GM12878 (cell line): ENCODE data around the gene WWC2. TPM values are rescaled to one million over a fixed set of nuclear protein-coding genes. Genes with fewer than 3 reads are reported as not detected.

Source experiments
- ATAC-seq: fragments of 200-7000 bp; cut with Tn5 transposase; 3 replicates; pipeline ENCODE4 v1.9.1; 2020; ENCODE audit warnings: mild to moderate bottlenecking, moderate library complexity
- BruUV-seq: library from RNA; stranded (reverse); fragments of 400-500 nt; replicated peaks from 2 replicates; lab custom pipeline; 2021; lab: Mats Ljungman, UMichigan
- CTCF ChIA-PET: fragments of 300-600 bp; sonication (Branson Sonifier 250); formaldehyde crosslinking; extraction: SDS; loops from one replicate; lab custom pipeline; 2021; ENCODE audit warnings: inconsistent platforms; lab: Yijun Ruan, JAX
- POLR2A ChIA-PET: fragments of 350-600 bp; formaldehyde crosslinking; extraction: SDS; loops from one replicate; lab custom pipeline; 2021; ENCODE audit warnings: inconsistent platforms; lab: Charles Lee
- RAD21 ChIA-PET: fragments of 300-600 bp; sonication (Branson Sonifier 250); formaldehyde crosslinking; loops from one replicate; lab custom pipeline; 2023; ENCODE audit warnings: antibody characterized with exemption; ENCODE audit not compliant: unreplicated experiment; lab: Charles Lee
- SMC1A ChIA-PET: fragments of 300-600 bp; sonication (Branson Sonifier 250); formaldehyde crosslinking; loops from one replicate; lab custom pipeline; 2023; ENCODE audit not compliant: unreplicated experiment, uncharacterized antibody; lab: Charles Lee
- DNase-seq: peaks from one replicate; pipeline ENCODE4 v3.0.0-alpha.2; 2011; ENCODE audit warnings: low read depth, low spot score
- FAIRE-seq: peaks from 3 replicates; lab custom pipeline; 2011; peaks lifted over from hg19 to GRCh38; lab: Jason Lieb, UNC
- H2AFZ ChIP-seq: 2 replicates; pipeline ENCODE4 v1.6.0; 2011; ENCODE audit warnings: low read depth, low read length, control low read depth; ENCODE audit not compliant: control insufficient read depth
- H3K27ac ChIP-seq: 2 replicates; pipeline ENCODE4 v1.5.1; 2011; ENCODE audit warnings: control low read depth; ENCODE audit not compliant: control insufficient read depth, insufficient read depth
- H3K27me3 ChIP-seq, 2 experiments: replicated peaks in 1 of 2; 2 replicates each; pipeline versions ENCODE4 v1.6.0 to v1.6.1; 2011; ENCODE audit warnings: low read length in 1 of 2; ENCODE audit not compliant: control insufficient read depth in 2 of 2, insufficient read depth in 2 of 2
- H3K36me3 ChIP-seq, 2 experiments: 2 replicates each; pipeline ENCODE4 v1.5.1; 2011; ENCODE audit warnings: low read length in 1 of 2; ENCODE audit not compliant: control insufficient read depth in 2 of 2, insufficient read depth in 2 of 2
- H3K4me1 ChIP-seq: 2 replicates; pipeline ENCODE4 v1.6.1; 2011; ENCODE audit warnings: mild to moderate bottlenecking, low read length, moderate library complexity, mixed read lengths; ENCODE audit not compliant: control insufficient read depth, insufficient read depth
- H3K4me2 ChIP-seq: 2 replicates; pipeline ENCODE4 v1.6.0; 2011; ENCODE audit warnings: control low read depth; ENCODE audit not compliant: control insufficient read depth, insufficient read depth
- H3K4me3 ChIP-seq: fragments of 200-600 bp; sonication (generic); 2 replicates; pipeline ENCODE4 v1.5.1; 2016
- H3K79me2 ChIP-seq: 2 replicates; pipeline ENCODE4 v1.6.0; 2011; ENCODE audit warnings: low read length; ENCODE audit not compliant: control insufficient read depth, insufficient read depth
- H3K9ac ChIP-seq: 2 replicates; pipeline ENCODE4 v1.8.0; 2011; ENCODE audit warnings: low read length, control low read depth, mixed read lengths; ENCODE audit not compliant: control insufficient read depth, insufficient read depth
- H3K9me3 ChIP-seq: replicated peaks from 3 replicates; pipeline ENCODE4 v1.5.1; 2011; ENCODE audit warnings: mild to moderate bottlenecking, low read length; ENCODE audit not compliant: control insufficient read depth, insufficient read depth
- H4K20me1 ChIP-seq: 2 replicates; pipeline ENCODE4 v1.6.0; 2011; ENCODE audit not compliant: control insufficient read depth, insufficient read depth
- DPF2 ChIP-seq: fragments of 450-650 bp; IDR thresholded peaks from 2 replicates; pipeline ENCODE4 v1.6.1; 2017; ENCODE audit warnings: mild to moderate bottlenecking
- E4F1 ChIP-seq: fragments of 450-650 bp; IDR thresholded peaks from 2 replicates; pipeline ENCODE4 v1.6.1; 2018; ENCODE audit warnings: borderline replicate concordance, mild to moderate bottlenecking; ENCODE audit not compliant: partially characterized antibody
- ETV6 ChIP-seq, 2 experiments: fragments of 450-650 bp in 1 of 2; IDR thresholded peaks in 1 of 2; conservative IDR thresholded peaks in 1 of 2; 2 replicates each; pipeline ENCODE4 v1.6.1; 2014; ENCODE audit warnings: antibody characterized with exemption in 1 of 2, borderline replicate concordance in 1 of 2, low read depth in 1 of 2, mild to moderate bottlenecking in 1 of 2, moderate library complexity in 1 of 2
- FOS ChIP-seq: IDR thresholded peaks from 3 replicates; pipeline ENCODE4 v1.6.1; 2011; ENCODE audit warnings: borderline replicate concordance; ENCODE audit not compliant: insufficient read length; ENCODE audit errors: extremely low read depth
- HSF1 ChIP-seq: fragments of 150-350 bp; IDR thresholded peaks from 2 replicates; pipeline ENCODE4 v1.6.1; 2014; ENCODE audit warnings: mild to moderate bottlenecking, low read depth, low read length
- IKZF1 ChIP-seq: fragments of 450-650 bp; conservative IDR thresholded peaks from 2 replicates; pipeline ENCODE4 v1.6.1; 2017; ENCODE audit warnings: antibody characterized with exemption, mild to moderate bottlenecking
- NR2C1 ChIP-seq: fragments of 450-650 bp; IDR thresholded peaks from 2 replicates; pipeline ENCODE4 v1.6.1; 2017; ENCODE audit warnings: antibody characterized with exemption, mild to moderate bottlenecking, moderate library complexity
- PAX5 ChIP-seq: IDR thresholded peaks from 2 replicates; pipeline ENCODE4 v1.6.1; 2011; ENCODE audit warnings: low read depth, low read length, borderline replicate concordance
- POLR2AphosphoS5 ChIP-seq: IDR thresholded peaks from 2 replicates; pipeline ENCODE4 v1.6.1; 2011; ENCODE audit warnings: mild to moderate bottlenecking, low read length, inconsistent platforms
- SMARCA5 ChIP-seq: fragments of 450-650 bp; IDR thresholded peaks from 2 replicates; pipeline ENCODE4 v1.6.1; 2017; ENCODE audit warnings: mild to moderate bottlenecking
- SP1 ChIP-seq: IDR thresholded peaks from one replicate; pipeline ENCODE4 v1.6.1; 2011; ENCODE audit warnings: low read depth, low read length
- STAT3 ChIP-seq: IDR thresholded peaks from 2 replicates; pipeline ENCODE4 v1.6.1; 2011; ENCODE audit warnings: low read depth, low read length, improper control_type of control experiment
- SUZ12 ChIP-seq: fragments of 200-600 bp; sonication (generic); IDR thresholded peaks from one replicate; pipeline ENCODE4 v1.6.1; 2018; ENCODE audit warnings: antibody characterized with exemption, mild to moderate bottlenecking; ENCODE audit not compliant: unreplicated experiment
- ZBED1 ChIP-seq: IDR thresholded peaks from 2 replicates; pipeline ENCODE4 v1.6.1; 2016; ENCODE audit warnings: borderline replicate concordance
- ZNF274 ChIP-seq: IDR thresholded peaks from one replicate; pipeline ENCODE4 v1.8.0; 2011; ENCODE audit not compliant: insufficient read length, insufficient read depth
- WGBS: methylation state at CpG from one replicate; pipeline ENCODE4 v1.1.6; 2016; ENCODE audit warnings: low lambda C conversion rate; ENCODE audit not compliant: insufficient replicate concordance, insufficient coverage; ENCODE audit errors: missing lambda C conversion rate; 5-methylcytosine and 5-hydroxymethylcytosine counted together
- in situ Hi-C: fragments of 300-500 bp; cut with MboI; formaldehyde crosslinking; loops from 9 replicates; pipeline ENCODE4 v1.14.3; 2018; ENCODE audit warnings: mixed read lengths
- intact Hi-C: fragments of 100-400 bp; cut with micrococcal nuclease; formaldehyde crosslinking; loops from one replicate; pipeline ENCODE4 v1.14.2; 2022; ENCODE audit not compliant: unreplicated experiment
- polyA plus RNA-seq, 11 experiments: library from polyadenylated mRNA; depleted of rRNA in 4 of 11; unstranded in 6 of 11; stranded (reverse) in 5 of 11; fragments of >200 nt; fragmentation: Nextera tagmentation in 4 of 11; fragmentation: Illumina TruSeq in 1 of 11; extraction: Ambion mirVana in 4 of 11; extraction: Trizol in 1 of 11; gene quantifications; 1 replicate in 1 of 11; 2 replicates in 10 of 11; pipeline versions ENCODE4 v1.2.1 to v1.2.3, GENCODE V29; 2011 to 2016; ENCODE audit warnings: inconsistent platforms in 2 of 11, missing spikeins in 2 of 11, low read depth in 1 of 11
- total RNA-seq, 4 experiments: library from RNA; depleted of rRNA in 3 of 4; stranded (reverse); fragments of >200 nt in 3 of 4; fragmentation: Illumina TruSeq in 1 of 4; extraction: Trizol in 1 of 4; gene quantifications; 2 replicates each; pipeline versions ENCODE4 v1.2.1 to v1.2.3, GENCODE V29; 2013 to 2021

Gene WWC2
- total and polyA plus RNA-seq, 10 of the 15 experiments (the other 5 are each of a cell fraction or from before 2014, with no cell fraction given), result 0.02 to 0.72 (median 0.06) TPM; not detected in 3

GRCh38 chr4:183266371-183266770, 167.3 kb downstream of the WWC2 start:
- Histone ChIP-seq H3K4me1 (no peaks in the 10 kb centered on the region), H3K27me3 (no peaks in the 10 kb centered on the region), H3K36me3 (no peaks in the 10 kb centered on the region), H3K9ac (no peak overlapping the region), H3K4me3 (no peak overlapping the region), H4K20me1 (no peaks in the 10 kb centered on the region), H3K79me2 (no peaks in the 10 kb centered on the region), H2AFZ (no peak overlapping the region), H3K27ac (no peak overlapping the region), H3K9me3 (no peaks in the 10 kb centered on the region), H3K4me2 (no peak overlapping the region)
- no peak for ATAC-seq
- ChIA-PET SMC1A (interaction anchor here (1.3 to 1.5 kb wide), 2 partner anchors 10 to 15 kb away, joined by 3 to 4 read pairs; no protein-coding TSS in a partner anchor), CTCF (no interaction called here), POLR2A (no interaction called here), RAD21 (no interaction called here)
- TF ChIP-seq POLR2AphosphoS5 (no peak), ETV6 (conservative IDR thresholded peaks at IDR 0.05 in 1 of 2, IDR thresholded peaks at IDR 0.05 in 1 of 2; ENCODE audit: borderline replicate concordance in 1 of 2, low read depth in 1 of 2) (no peak), E4F1 (no peak), SMARCA5 (no peak), NR2C1 (no peak), SUZ12 (no peak), ZBED1 (no peak), STAT3 (no peak), FOS (no peak), ZNF274 (no peak), DPF2 (no peak), PAX5 (no peak), HSF1 (no peak), IKZF1 (no peak), SP1 (no peak)
- intact Hi-C loops, result loop anchor here (10.0 kb wide), 1 partner anchor 462 kb away; no protein-coding TSS in a partner anchor
- no peak for FAIRE-seq
- 59% methylated on average over 3 of the region's 3 CpGs for WGBS
- no TSS peak for BruUV-seq
- DNase-seq, result no peak
- in situ Hi-C loops, result no loop called here
